ENCODE measurements around the gene MAST2.
"Not testable (repeated sequence)": the region's sequence is repeated elsewhere in the genome, so short reads cannot be mapped to it uniquely, and the experiment has no call there.

MAST2 gene

GRCh38 chr1:45945426-45945825 lies 142.0 kb downstream of the MAST2 start:
- no CpG with 5 or more reads among the region's 2 CpGs for WGBS (ENCODE audit: extremely low coverage, insufficient coverage, insufficient read length)
- Histone ChIP-seq H3K9me3 (ENCODE audit: insufficient read depth, low read depth, low read length) (no peaks in the 10 kb centered on the region), H2BK12ac (ENCODE audit: low read length) (no peak overlapping the region)

GRCh38 chr1:45949462-45949861 lies 146.1 kb downstream of the MAST2 start:
- not testable (repeated sequence) for H3K9ac ChIP-seq (ENCODE audit: low read length); H3K79me2 ChIP-seq (ENCODE audit: control insufficient read depth, insufficient read depth, low read length, poor library complexity); H3K4me3 ChIP-seq (ENCODE audit: low read depth, low read length); H4K91ac ChIP-seq (ENCODE audit: low read depth, low read length); H3K36me3 ChIP-seq (ENCODE audit: control insufficient read depth in 1 of 2, insufficient read depth in 2 of 2, low read length in 2 of 2); H3K23ac ChIP-seq (ENCODE audit: low read length); H3K4me2 ChIP-seq (ENCODE audit: low read length); H2BK12ac ChIP-seq (ENCODE audit: low read length); H3K9me3 ChIP-seq (ENCODE audit: insufficient read depth, low read depth, low read length); H3K18ac ChIP-seq (ENCODE audit: low read length); H2AK5ac ChIP-seq (ENCODE audit: low read length); H4K12ac ChIP-seq (ENCODE audit: low read depth, low read length); H2AFZ ChIP-seq (ENCODE audit: insufficient read depth, low read length, poor library complexity); H3K14ac ChIP-seq (ENCODE audit: low read length); H2BK5ac ChIP-seq (ENCODE audit: low read depth, low read length, poor library complexity); H3K4me1 ChIP-seq (ENCODE audit: control insufficient read depth in 1 of 2, insufficient read depth in 2 of 2, low read length in 2 of 2); H3K79me1 ChIP-seq (ENCODE audit: low read length); H3K27me3 ChIP-seq (ENCODE audit: insufficient read depth, low read length); H2BK120ac ChIP-seq (ENCODE audit: insufficient read depth, low read length, poor library complexity); H4K8ac ChIP-seq (ENCODE audit: low read depth, low read length); DNase-seq; H3K27ac ChIP-seq (ENCODE audit: low read depth, low read length); H3K4ac ChIP-seq (ENCODE audit: low read depth, low read length)
- WGBS (ENCODE audit: extremely low coverage, insufficient coverage, insufficient read length), result no CpG with 5 or more reads among the region's 2 CpGs

More at GRCh38 chr1:45945426-45945825, 142.0 kb downstream of the MAST2 start:
- no peaks in the 10 kb centered on the region for H3K79me2 ChIP-seq (ENCODE audit: control insufficient read depth, insufficient read depth, low read length, poor library complexity)
- no peak overlapping the region for H2BK120ac ChIP-seq (ENCODE audit: insufficient read depth, low read length, poor library complexity)
- no peak overlapping the region for H3K4me2 ChIP-seq (ENCODE audit: low read length)
- no peaks in the 10 kb centered on the region for H3K27me3 ChIP-seq (ENCODE audit: insufficient read depth, low read length)
- no peak overlapping the region for H4K12ac ChIP-seq (ENCODE audit: low read depth, low read length)
- H2AFZ ChIP-seq (ENCODE audit: insufficient read depth, low read length, poor library complexity), result no peak overlapping the region
- H2BK5ac ChIP-seq (ENCODE audit: low read depth, low read length, poor library complexity), result no peak overlapping the region
- no peak for DNase-seq
- H3K9ac ChIP-seq (ENCODE audit: low read length), result no peak overlapping the region
- H3K79me1 ChIP-seq (ENCODE audit: low read length), result no peaks in the 10 kb centered on the region
- H3K18ac ChIP-seq (ENCODE audit: low read length), result no peak overlapping the region
- no peak overlapping the region for H4K8ac ChIP-seq (ENCODE audit: low read depth, low read length)
- H3K4me1 ChIP-seq (ENCODE audit: control insufficient read depth in 1 of 2, insufficient read depth in 2 of 2, low read length in 2 of 2), result no peaks in the 10 kb centered on the region
- H3K14ac ChIP-seq (ENCODE audit: low read length), result no peak overlapping the region
- no peak overlapping the region for H3K27ac ChIP-seq (ENCODE audit: low read depth, low read length)
- H4K91ac ChIP-seq (ENCODE audit: low read depth, low read length), result no peak overlapping the region
- no peaks in the 10 kb centered on the region for H3K36me3 ChIP-seq (ENCODE audit: control insufficient read depth in 1 of 2, insufficient read depth in 2 of 2, low read length in 2 of 2)
- no peak overlapping the region for H3K23ac ChIP-seq (ENCODE audit: low read length)
- no peak overlapping the region for H3K4ac ChIP-seq (ENCODE audit: low read depth, low read length)
- H2AK5ac ChIP-seq (ENCODE audit: low read length), result no peak overlapping the region
- no peak overlapping the region for H3K4me3 ChIP-seq (ENCODE audit: low read depth, low read length)

- DNase-seq, result no peak
- H2BK5ac ChIP-seq (ENCODE audit: low read depth, low read length, poor library complexity), result no peak overlapping the region
- no CpG with 5 or more reads among the region's 2 CpGs for WGBS (ENCODE audit: extremely low coverage, insufficient coverage, insufficient read length)
- no peak overlapping the region for H4K12ac ChIP-seq (ENCODE audit: low read depth, low read length)
- H3K79me2 ChIP-seq (ENCODE audit: control insufficient read depth, insufficient read depth, low read length, poor library complexity), result no peaks in the 10 kb centered on the region
- no peak overlapping the region for H3K4me2 ChIP-seq (ENCODE audit: low read length)
- no peak overlapping the region for H3K4me3 ChIP-seq (ENCODE audit: low read depth, low read length)
- peaks cover 5 to 6% of the 10 kb centered on the region in 2 experiments for H3K4me1 ChIP-seq (ENCODE audit: control insufficient read depth in 1 of 2, insufficient read depth in 2 of 2, low read length in 2 of 2)
- no peak overlapping the region for H3K14ac ChIP-seq (ENCODE audit: low read length)
- no peaks in the 10 kb centered on the region for H3K79me1 ChIP-seq (ENCODE audit: low read length)
- H4K8ac ChIP-seq (ENCODE audit: low read depth, low read length), result no peak overlapping the region
- no peak overlapping the region for H3K27ac ChIP-seq (ENCODE audit: low read depth, low read length)
- no peak overlapping the region for H3K18ac ChIP-seq (ENCODE audit: low read length)
- no peak overlapping the region for H2BK120ac ChIP-seq (ENCODE audit: insufficient read depth, low read length, poor library complexity)
- H3K23ac ChIP-seq (ENCODE audit: low read length), result no peak overlapping the region
- H3K36me3 ChIP-seq (ENCODE audit: control insufficient read depth in 1 of 2, insufficient read depth in 2 of 2, low read length in 2 of 2), result no peaks in the 10 kb centered on the region
- no peak overlapping the region for H4K91ac ChIP-seq (ENCODE audit: low read depth, low read length)
- no peaks in the 10 kb centered on the region for H3K9me3 ChIP-seq (ENCODE audit: insufficient read depth, low read depth, low read length)
- no peak overlapping the region for H2BK12ac ChIP-seq (ENCODE audit: low read length)
- no peaks in the 10 kb centered on the region for H3K27me3 ChIP-seq (ENCODE audit: insufficient read depth, low read length)
- no peak overlapping the region for H3K9ac ChIP-seq (ENCODE audit: low read length)
- no peak overlapping the region for H2AFZ ChIP-seq (ENCODE audit: insufficient read depth, low read length, poor library complexity)
- H3K4ac ChIP-seq (ENCODE audit: low read depth, low read length), result no peak overlapping the region
- H2AK5ac ChIP-seq (ENCODE audit: low read length), result no peak overlapping the region
These were observed 148.7 kb downstream of the MAST2 start for GRCh38 chr1:45952072-45952471.

- H3K27me3 ChIP-seq (ENCODE audit: insufficient read depth, low read length), result no peaks in the 10 kb centered on the region
- H3K79me1 ChIP-seq (ENCODE audit: low read length), result no peaks in the 10 kb centered on the region
- H4K91ac ChIP-seq (ENCODE audit: low read depth, low read length), result no peak overlapping the region
- H2BK5ac ChIP-seq (ENCODE audit: low read depth, low read length, poor library complexity), result no peak overlapping the region
- WGBS (ENCODE audit: extremely low coverage, insufficient coverage, insufficient read length), result no CpG with 5 or more reads among the region's 9 CpGs
- H3K4me3 ChIP-seq (ENCODE audit: low read depth, low read length), result no peak overlapping the region
- H3K4me2 ChIP-seq (ENCODE audit: low read length), result no peak overlapping the region
- no peaks in the 10 kb centered on the region for H3K9me3 ChIP-seq (ENCODE audit: insufficient read depth, low read depth, low read length)
- no peak overlapping the region for H3K18ac ChIP-seq (ENCODE audit: low read length)
- H2AFZ ChIP-seq (ENCODE audit: insufficient read depth, low read length, poor library complexity), result peak overlapping the region; percentile 2
- no peak overlapping the region for H3K14ac ChIP-seq (ENCODE audit: low read length)
- H2BK12ac ChIP-seq (ENCODE audit: low read length), result peak overlapping the region; percentile 79
- DNase-seq, result no peak
- no peak overlapping the region for H4K12ac ChIP-seq (ENCODE audit: low read depth, low read length)
- H3K4ac ChIP-seq (ENCODE audit: low read depth, low read length), result no peak overlapping the region
- H2BK120ac ChIP-seq (ENCODE audit: insufficient read depth, low read length, poor library complexity), result peak overlapping the region; percentile 5
- no peak overlapping the region for H3K9ac ChIP-seq (ENCODE audit: low read length)
- no peak overlapping the region for H3K23ac ChIP-seq (ENCODE audit: low read length)
- H4K8ac ChIP-seq (ENCODE audit: low read depth, low read length), result no peak overlapping the region
- H3K79me2 ChIP-seq (ENCODE audit: control insufficient read depth, insufficient read depth, low read length, poor library complexity), result no peaks in the 10 kb centered on the region
- H3K4me1 ChIP-seq (ENCODE audit: control insufficient read depth in 1 of 2, insufficient read depth in 2 of 2, low read length in 2 of 2), result peaks cover 5 to 6% of the 10 kb centered on the region in 2 experiments
- peak overlapping the region; percentile 23 for H3K27ac ChIP-seq (ENCODE audit: low read depth, low read length)
- no peak overlapping the region for H2AK5ac ChIP-seq (ENCODE audit: low read length)
- no peaks in the 10 kb centered on the region for H3K36me3 ChIP-seq (ENCODE audit: control insufficient read depth in 1 of 2, insufficient read depth in 2 of 2, low read length in 2 of 2)
These were observed 150.8 kb downstream of the MAST2 start for GRCh38 chr1:45953934-45954847.
